Measurements from ENCODE around the gene MTF2. TPM values are rescaled to one million over a fixed set of nuclear protein-coding genes. Genes with fewer than 3 reads are reported as not detected.
A peak's percentile ranks its signal among the peaks of the same experiment; 100 is the strongest.
"Not testable (repeated sequence)": the region's sequence is repeated elsewhere in the genome, so short reads cannot be mapped to it uniquely, and the experiment has no call there.

MTF2 gene
- total and polyA plus RNA-seq, 12 donors: 3.9 to 14.0 (median 8.3) TPM

DNA sequence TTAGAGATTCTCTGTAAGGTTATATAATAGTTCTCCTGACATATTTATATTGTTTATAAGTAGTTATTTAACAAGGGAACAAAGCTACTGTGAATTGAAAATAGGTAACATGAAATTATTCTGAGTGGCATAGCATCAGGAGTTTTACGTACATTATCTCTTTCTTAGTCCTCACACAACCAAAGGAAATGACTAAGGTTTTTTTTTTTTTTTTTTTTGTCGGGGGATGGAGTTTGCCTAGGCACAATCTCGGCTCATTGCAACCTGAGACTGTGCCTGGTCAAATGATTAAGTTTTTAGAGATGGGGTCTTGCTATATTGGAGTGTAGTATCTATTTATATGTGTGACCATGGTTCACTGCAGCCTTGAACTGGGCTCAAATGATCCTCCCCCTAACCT lies 76.3 kb downstream of the MTF2 start:
- H3K4me3 ChIP-seq: no peak overlapping the region
- DNase-seq: no peak
- intact Hi-C loops (cut with DNase I): no loop called here
- 67 to 71% methylated on average over 3 of the region's 3 CpGs for WGBS, 2 donors
- no peaks in the 10 kb centered on the region for H3K9me3 ChIP-seq
- H3K36me3 ChIP-seq: peaks cover 0 to 100% (median 45%) of the 10 kb centered on the region in 9 donors
- no peaks in the 10 kb centered on the region for H3K27me3 ChIP-seq
- H3K4me1 ChIP-seq: peaks cover 0 to 3% (median 0%) of the 10 kb centered on the region in 9 donors
- TF ChIP-seq, protein P1, sequence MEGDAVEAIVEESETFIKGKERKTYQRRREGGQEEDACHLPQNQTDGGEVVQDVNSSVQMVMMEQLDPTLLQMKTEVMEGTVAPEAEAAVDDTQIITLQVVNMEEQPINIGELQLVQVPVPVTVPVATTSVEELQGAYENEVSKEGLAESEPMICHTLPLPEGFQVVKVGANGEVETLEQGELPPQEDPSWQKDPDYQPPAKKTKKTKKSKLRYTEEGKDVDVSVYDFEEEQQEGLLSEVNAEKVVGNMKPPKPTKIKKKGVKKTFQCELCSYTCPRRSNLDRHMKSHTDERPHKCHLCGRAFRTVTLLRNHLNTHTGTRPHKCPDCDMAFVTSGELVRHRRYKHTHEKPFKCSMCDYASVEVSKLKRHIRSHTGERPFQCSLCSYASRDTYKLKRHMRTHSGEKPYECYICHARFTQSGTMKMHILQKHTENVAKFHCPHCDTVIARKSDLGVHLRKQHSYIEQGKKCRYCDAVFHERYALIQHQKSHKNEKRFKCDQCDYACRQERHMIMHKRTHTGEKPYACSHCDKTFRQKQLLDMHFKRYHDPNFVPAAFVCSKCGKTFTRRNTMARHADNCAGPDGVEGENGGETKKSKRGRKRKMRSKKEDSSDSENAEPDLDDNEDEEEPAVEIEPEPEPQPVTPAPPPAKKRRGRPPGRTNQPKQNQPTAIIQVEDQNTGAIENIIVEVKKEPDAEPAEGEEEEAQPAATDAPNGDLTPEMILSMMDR (IDR thresholded peaks at IDR 0.05): no peak
- no peak overlapping the region for H3K27ac ChIP-seq
- no peak for ATAC-seq

DNA sequence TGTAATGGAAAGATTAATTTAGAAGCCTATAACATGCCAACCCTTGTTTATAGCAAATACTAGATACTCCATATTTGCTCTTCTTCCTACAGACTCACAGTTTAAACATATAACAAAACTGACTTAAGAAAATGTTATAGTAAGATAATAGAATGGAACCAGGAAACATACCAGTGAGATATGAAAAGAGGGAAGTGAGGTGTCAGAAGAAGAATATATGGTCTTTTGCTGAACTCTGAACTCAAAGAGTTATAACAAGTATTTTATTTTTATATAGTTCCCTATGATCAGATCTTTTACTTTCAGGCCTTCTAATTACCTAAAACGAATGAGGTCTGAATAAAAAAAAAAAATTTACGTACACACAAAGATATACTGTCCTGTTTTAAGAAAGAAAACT lies 80.3 kb downstream of the MTF2 start:
- TF ChIP-seq, protein P1 (IDR thresholded peaks at IDR 0.05): no peak
- Histone ChIP-seq H3K27me3 (no peaks in the 10 kb centered on the region), H3K4me3 (no peak overlapping the region), H3K4me1 (peaks cover 0 to 11% (median 6%) of the 10 kb centered on the region in 9 donors), H3K9me3 (no peaks in the 10 kb centered on the region), H3K36me3 (peaks cover 0 to 62% (median 36%) of the 10 kb centered on the region in 9 donors), H3K27ac (no peak overlapping the region)
- 85 to 88% methylated on average over 2 of the region's 2 CpGs for WGBS, 2 donors
- intact Hi-C loops (cut with DNase I): no loop called here
- DNase-seq (no peak), ATAC-seq (no peak)

DNA sequence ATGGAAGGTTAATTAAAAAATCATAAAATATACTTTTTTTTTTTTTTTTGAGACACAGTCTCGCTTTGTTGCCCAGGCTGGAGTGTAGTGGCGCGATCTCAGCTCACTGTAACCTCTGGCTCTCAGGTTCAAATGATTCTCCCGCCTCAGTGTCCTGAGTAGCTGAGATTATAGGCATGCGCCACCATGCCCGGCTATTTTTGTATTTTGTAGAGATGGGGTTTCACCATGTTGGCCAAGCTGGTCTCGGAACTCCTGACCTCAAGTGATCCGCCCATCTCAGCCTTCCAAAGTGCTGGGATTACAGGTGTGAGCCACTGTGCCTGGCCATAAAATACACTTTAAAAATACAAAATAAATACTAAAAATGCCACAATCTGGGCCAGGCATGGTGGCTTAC lies 84.2 kb downstream of the MTF2 start:
- H3K4me3 ChIP-seq; intact Hi-C loops (cut with DNase I): not testable (repeated sequence)
- 96% methylated on average over 8 of the region's 8 CpGs for WGBS, 2 donors

DNA sequence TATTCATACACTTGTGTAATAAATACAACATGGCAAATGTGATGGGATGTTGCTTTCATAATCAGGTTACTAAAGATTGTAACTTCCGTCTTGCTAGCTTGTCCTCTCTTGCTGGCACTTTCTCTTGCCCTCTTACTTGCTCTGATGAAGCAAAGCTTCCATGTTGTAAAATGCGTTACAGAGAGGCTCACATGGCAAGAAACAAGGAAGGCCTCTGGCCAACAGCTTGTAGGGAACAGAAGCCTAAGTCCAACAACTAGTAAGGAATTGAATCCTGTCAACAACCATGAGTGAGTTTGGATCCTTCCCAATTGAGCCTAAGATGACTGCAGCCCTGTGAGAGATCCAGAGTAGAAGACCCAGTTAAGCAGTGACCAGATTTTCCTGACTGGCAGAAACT lies 85.7 kb downstream of the MTF2 start:
- DNase-seq: no peak
- TF ChIP-seq, protein P1 (IDR thresholded peaks at IDR 0.05): no peak
- intact Hi-C loops (cut with DNase I): no loop called here

More for the DNA sequence above, 84.2 kb downstream of the MTF2 start:
- H3K27ac ChIP-seq, ATAC-seq, H3K27me3 ChIP-seq, DNase-seq: not testable (repeated sequence)
- peaks cover 0 to 18% (median 8%) of the 10 kb centered on the region in 9 donors for H3K4me1 ChIP-seq
- H3K9me3 ChIP-seq: peaks cover 0 to 25% (median 2%) of the 10 kb centered on the region in 11 donors
- peaks cover 0 to 22% (median 15%) of the 10 kb centered on the region in 9 donors for H3K36me3 ChIP-seq

DNA sequence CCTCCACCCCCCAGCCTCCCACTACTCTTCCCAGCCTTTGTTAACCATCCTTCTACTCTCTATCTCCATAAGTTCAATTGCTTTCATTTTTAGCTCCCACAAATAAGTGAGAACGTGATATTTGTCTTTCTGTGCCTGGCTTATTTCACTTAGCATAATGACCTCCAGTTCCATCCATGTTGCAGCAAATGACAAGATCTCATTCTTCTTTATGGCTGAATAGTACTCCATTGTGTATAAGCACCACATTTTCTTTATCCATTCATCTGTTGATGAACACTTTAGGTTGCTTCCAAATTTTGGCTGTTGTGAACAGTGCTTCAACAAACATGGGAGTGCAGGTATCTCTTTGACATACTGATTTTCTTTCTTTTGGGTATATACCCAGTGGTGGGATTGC lies 86.8 kb downstream of the MTF2 start:
- DNase-seq; H3K36me3 ChIP-seq; H3K27me3 ChIP-seq; ATAC-seq; H3K27ac ChIP-seq; H3K4me3 ChIP-seq; intact Hi-C loops (cut with DNase I): not testable (repeated sequence)
- WGBS, 2 donors: 93 to 95% methylated on average over 1 of the region's 1 CpG
- Histone ChIP-seq H3K9me3 (peaks cover 0 to 35% (median 2%) of the 10 kb centered on the region in 11 donors), H3K4me1 (peaks cover 0 to 18% (median 7%) of the 10 kb centered on the region in 9 donors)

More for the DNA sequence above, 85.7 kb downstream of the MTF2 start:
- peaks cover 0 to 7% (median under 1%) of the 10 kb centered on the region in 9 donors for H3K36me3 ChIP-seq
- H3K27ac ChIP-seq: peak overlapping the region in 2 of 10 donors; percentile 4 to 28
- H3K27me3 ChIP-seq: no peaks in the 10 kb centered on the region
- H3K4me1 ChIP-seq: peaks cover 0 to 18% (median 8%) of the 10 kb centered on the region in 9 donors
- H3K9me3 ChIP-seq: peaks cover 0 to 30% (median 2%) of the 10 kb centered on the region in 11 donors
- WGBS, 2 donors: 42 to 63% methylated on average over 2 of the region's 2 CpGs
- ATAC-seq: peak in 6 of 8 donors; percentile 22 to 82 (median 54)
- H3K4me3 ChIP-seq: no peak overlapping the region

Data from heart right ventricle (tissue), 16 donors.